ENCODE results near the gene IRF4. TPM values are rescaled to one million over a fixed set of nuclear protein-coding genes. Genes with fewer than 3 reads are reported as not detected.
A peak's percentile ranks its signal among the peaks of the same experiment; 100 is the strongest.

IRF4 gene
- total RNA-seq, 2 experiments from 2014 or later: 189 to 291 TPM

DNA sequence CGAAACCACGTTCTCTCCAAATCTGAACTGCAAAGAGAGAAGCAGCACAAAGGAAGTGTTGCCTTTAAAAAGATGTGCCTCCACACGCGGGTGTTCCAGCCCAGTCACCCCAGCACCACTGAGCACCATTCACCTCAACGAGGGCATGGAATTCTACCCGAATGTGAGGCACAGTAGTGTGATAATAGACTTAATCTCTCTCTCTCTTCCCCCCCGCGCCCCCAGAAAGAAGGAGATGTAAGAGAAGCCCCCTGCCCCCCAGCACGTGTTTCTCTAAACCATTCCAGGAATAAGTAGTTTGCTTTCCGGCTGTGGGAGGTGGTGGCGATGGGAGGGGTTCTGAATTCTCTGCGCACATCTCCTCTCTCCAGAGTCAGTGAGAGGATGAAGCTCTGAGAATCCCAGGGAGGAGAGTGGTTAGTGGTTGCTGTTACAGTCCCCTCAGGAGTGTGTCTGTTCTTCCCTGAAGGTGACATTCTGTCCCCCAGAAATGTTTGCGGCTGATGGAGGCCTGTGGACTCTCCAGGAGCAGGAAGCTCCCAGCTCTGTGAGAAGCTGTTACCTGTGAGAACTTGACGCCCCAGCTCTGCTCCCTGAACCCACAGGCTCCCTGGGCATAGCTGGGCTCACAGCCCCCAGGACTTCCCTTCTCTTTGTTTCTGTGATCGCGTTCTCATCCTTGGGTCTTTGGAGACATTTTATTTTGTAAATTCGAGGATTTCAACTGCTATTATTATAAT lies 23.5 kb upstream of the IRF4 start:
- ChIA-PET CTCF (ENCODE audit: unreplicated experiment) (no interaction called here), POLR2A (interaction anchor here (1.0 to 2.9 kb wide), 4 partner anchors 12 to 75 kb away, joined by 3 to 19 read pairs (median 5); partner anchors contain the start of gene IRF4)
- Histone ChIP-seq H3K79me2 (ENCODE audit: insufficient read depth, low read depth, low read length) (no peaks in the 10 kb centered on the region), H3K4me1 (ENCODE audit: insufficient read depth, low read length, poor library complexity, severe bottlenecking) (peaks cover 63% of the 10 kb centered on the region), H3K36me3 (ENCODE audit: insufficient read depth, low read length) (no peaks in the 10 kb centered on the region), H3K9me3 (ENCODE audit: low read length) (no peaks in the 10 kb centered on the region), H3K4me3 (ENCODE audit: low read depth, low read length, poor library complexity, severe bottlenecking) (no peak overlapping the region), H3K9me2 (ENCODE audit: insufficient read depth, low read length) (no peaks in the 10 kb centered on the region), H3K4me2 (ENCODE audit: low read length) (peak overlapping the region; percentile 69), H2AFZ (ENCODE audit: low read length) (peak overlapping the region; percentile 26; the same call in 1 of the 2 replicates), H4K20me1 (ENCODE audit: insufficient read depth, low read length) (no peaks in the 10 kb centered on the region), H3K27ac (ENCODE audit: low read depth, low read length, poor library complexity, severe bottlenecking) (no peak overlapping the region)
- no TSS peak for BruUV-seq (replicated peaks)
- intact Hi-C loops (cut with micrococcal nuclease; ENCODE audit: unreplicated experiment): no loop called here
- no peak for DNase-seq (ENCODE audit: low spot score)
- TF ChIP-seq, protein P1, sequence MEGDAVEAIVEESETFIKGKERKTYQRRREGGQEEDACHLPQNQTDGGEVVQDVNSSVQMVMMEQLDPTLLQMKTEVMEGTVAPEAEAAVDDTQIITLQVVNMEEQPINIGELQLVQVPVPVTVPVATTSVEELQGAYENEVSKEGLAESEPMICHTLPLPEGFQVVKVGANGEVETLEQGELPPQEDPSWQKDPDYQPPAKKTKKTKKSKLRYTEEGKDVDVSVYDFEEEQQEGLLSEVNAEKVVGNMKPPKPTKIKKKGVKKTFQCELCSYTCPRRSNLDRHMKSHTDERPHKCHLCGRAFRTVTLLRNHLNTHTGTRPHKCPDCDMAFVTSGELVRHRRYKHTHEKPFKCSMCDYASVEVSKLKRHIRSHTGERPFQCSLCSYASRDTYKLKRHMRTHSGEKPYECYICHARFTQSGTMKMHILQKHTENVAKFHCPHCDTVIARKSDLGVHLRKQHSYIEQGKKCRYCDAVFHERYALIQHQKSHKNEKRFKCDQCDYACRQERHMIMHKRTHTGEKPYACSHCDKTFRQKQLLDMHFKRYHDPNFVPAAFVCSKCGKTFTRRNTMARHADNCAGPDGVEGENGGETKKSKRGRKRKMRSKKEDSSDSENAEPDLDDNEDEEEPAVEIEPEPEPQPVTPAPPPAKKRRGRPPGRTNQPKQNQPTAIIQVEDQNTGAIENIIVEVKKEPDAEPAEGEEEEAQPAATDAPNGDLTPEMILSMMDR (conservative IDR thresholded peaks at IDR 0.05; ENCODE audit: low read length): no peak
- TF ChIP-seq EZH2phosphoT487 (IDR thresholded peaks at IDR 0.05; ENCODE audit: borderline replicate concordance, low read depth, low read length): no peak

GRCh38 chr6:369559-370431 lies 21.8 kb upstream of the IRF4 start:
- intact Hi-C loops (cut with micrococcal nuclease; ENCODE audit: unreplicated experiment): no loop called here
- CTCF ChIA-PET (ENCODE audit: unreplicated experiment): no interaction called here

More at GRCh38 chr6:369559-370431, 21.8 kb upstream of the IRF4 start:
- no peaks in the 10 kb centered on the region for H4K20me1 ChIP-seq (ENCODE audit: insufficient read depth, low read length)
- H2AFZ ChIP-seq (ENCODE audit: low read length): no peak overlapping the region
- no peaks in the 10 kb centered on the region for H3K36me3 ChIP-seq (ENCODE audit: insufficient read depth, low read length)
- H3K4me2 ChIP-seq (ENCODE audit: low read length): no peak overlapping the region
- no peaks in the 10 kb centered on the region for H3K9me3 ChIP-seq (ENCODE audit: low read length)
- H3K4me3 ChIP-seq (ENCODE audit: low read depth, low read length, poor library complexity, severe bottlenecking): no peak overlapping the region
- no TSS peak for BruUV-seq (replicated peaks)
- no peak for TF ChIP-seq EZH2phosphoT487 (IDR thresholded peaks at IDR 0.05; ENCODE audit: borderline replicate concordance, low read depth, low read length)
- TF ChIP-seq, protein P1 (conservative IDR thresholded peaks at IDR 0.05; ENCODE audit: low read length): no peak
- no peaks in the 10 kb centered on the region for H3K9me2 ChIP-seq (ENCODE audit: insufficient read depth, low read length)
- H3K79me2 ChIP-seq (ENCODE audit: insufficient read depth, low read depth, low read length): no peaks in the 10 kb centered on the region
- H3K27ac ChIP-seq (ENCODE audit: low read depth, low read length, poor library complexity, severe bottlenecking): no peak overlapping the region
- POLR2A ChIA-PET: interaction anchor here (1.0 to 5.7 kb wide), 3 partner anchors 9 to 21 kb away, joined by 3 to 26 read pairs (median 4); partner anchors contain the start of gene IRF4
- H3K4me1 ChIP-seq (ENCODE audit: insufficient read depth, low read length, poor library complexity, severe bottlenecking): peaks cover 50% of the 10 kb centered on the region
- DNase-seq (ENCODE audit: low spot score): no peak

Measured in OCI-LY7 (cell line).